B cell (primary cell): ENCODE measurements around the gene SHD. TPM values are rescaled to one million over a fixed set of nuclear protein-coding genes. Genes with fewer than 3 reads are reported as not detected.

Experiments
- ATAC-seq: fragments of 200-7000 bp; cut with Tn5 transposase; one replicate; pipeline ENCODE4 v1.10.0; 2021; ENCODE audit warnings: low read depth, mild to moderate bottlenecking, moderate number of reproducible peaks, moderate library complexity
- CTCF ChIA-PET: fragments of 350-600 bp; sonication (Branson Sonifier 250); formaldehyde crosslinking; loops from one replicate; lab custom pipeline; 2021; ENCODE audit warnings: antibody characterized with exemption, inconsistent platforms; lab: Charles Lee
- POLR2A ChIA-PET: fragments of 350-600 bp; sonication (Branson Sonifier 250); formaldehyde crosslinking; loops from one replicate; lab custom pipeline; 2021; ENCODE audit warnings: antibody characterized with exemption; lab: Charles Lee
- DNase-seq: peaks from one replicate; pipeline ENCODE4 v3.0.0; 2013
- H2AFZ ChIP-seq: 2 replicates; pipeline ENCODE4 v1.6.1; 2012; ENCODE audit warnings: mild to moderate bottlenecking, low read depth, low read length; ENCODE audit not compliant: insufficient read depth, poor library complexity, severe bottlenecking
- H3K27ac ChIP-seq, 2 donors: 1 replicate in 1 of 2; 2 replicates in 1 of 2; pipeline ENCODE4 v1.5.1; 2012 to 2013; ENCODE audit warnings: low read length in 2 of 2, mild to moderate bottlenecking in 2 of 2, moderate library complexity in 1 of 2
- H3K27me3 ChIP-seq, 4 experiments: fragments of 200-600 bp in 1 of 4; sonication (generic) in 1 of 4; replicated peaks in 1 of 4; 1 replicate in 2 of 4; 2 replicates in 2 of 4; pipeline versions ENCODE4 v1.6.1 to v1.7.0; 2013 to 2016; ENCODE audit warnings: low read length in 3 of 4, mild to moderate bottlenecking in 2 of 4, mixed read lengths in 1 of 4, moderate library complexity in 1 of 4; ENCODE audit not compliant: insufficient read depth in 4 of 4, control insufficient read depth in 3 of 4; ENCODE audit errors: control extremely low read depth in 1 of 4
- H3K36me3 ChIP-seq, 2 experiments: replicated peaks in 1 of 2; 1 replicate in 1 of 2; 2 replicates in 1 of 2; pipeline versions ENCODE4 v1.6.1 to v1.7.1; 2013; ENCODE audit warnings: low read length in 1 of 2; ENCODE audit not compliant: insufficient read depth in 2 of 2, control insufficient read depth in 1 of 2; ENCODE audit errors: control extremely low read depth in 1 of 2, extremely low read depth in 1 of 2
- H3K4me1 ChIP-seq, 2 donors: fragments of 200-600 bp in 1 of 2; sonication (generic) in 1 of 2; 1 replicate in 1 of 2; 2 replicates in 1 of 2; pipeline versions ENCODE4 v1.5.1 to v1.6.1; 2013 to 2017; ENCODE audit warnings: low read length in 2 of 2; ENCODE audit not compliant: control insufficient read depth in 2 of 2, insufficient read depth in 2 of 2
- H3K4me2 ChIP-seq: replicated peaks from 2 replicates; pipeline ENCODE3; 2012; ENCODE audit warnings: mild to moderate bottlenecking, low read depth, low read length; ENCODE audit not compliant: poor library complexity, severe bottlenecking
- H3K4me3 ChIP-seq, 5 experiments: fragments of 200-600 bp in 1 of 5; sonication (generic) in 1 of 5; 1 replicate in 3 of 5; 2 replicates in 2 of 5; pipeline versions ENCODE4 v1.5.1 to v1.7.0; 2011 to 2016; ENCODE audit warnings: low read length in 4 of 5, mild to moderate bottlenecking in 4 of 5, low read depth in 2 of 5, control low read depth in 1 of 5, moderate library complexity in 1 of 5; ENCODE audit not compliant: insufficient read depth in 1 of 5; ENCODE audit errors: control extremely low read depth in 1 of 5, extremely low read depth in 1 of 5
- H3K79me2 ChIP-seq: fragments of 200-600 bp; sonication (generic); one replicate; pipeline ENCODE4 v1.6.0; 2016; ENCODE audit warnings: low read length; ENCODE audit not compliant: control insufficient read depth, insufficient read depth
- H3K9ac ChIP-seq: fragments of 200-600 bp; sonication (generic); 2 replicates; pipeline ENCODE4 v1.6.1; 2017; ENCODE audit warnings: mild to moderate bottlenecking, low read length, moderate library complexity
- H3K9me3 ChIP-seq, 3 donors: one replicate each; pipeline versions ENCODE4 v1.6.1 to v1.7.1; 2013; ENCODE audit warnings: low read length in 2 of 3; ENCODE audit not compliant: control insufficient read depth in 2 of 3, insufficient read depth in 1 of 3; ENCODE audit errors: control extremely low read depth in 1 of 3
- H4K20me1 ChIP-seq: 2 replicates; pipeline ENCODE4 v1.6.0; 2012; ENCODE audit warnings: mild to moderate bottlenecking, low read length; ENCODE audit not compliant: insufficient read depth, control insufficient read depth, poor library complexity, severe bottlenecking
- H3K27ac Mint-ChIP-seq: one replicate; pipeline ENCODE4 v1.8.0; 2021; ENCODE audit warnings: mixed read lengths
- H3K27me3 Mint-ChIP-seq: one replicate; pipeline ENCODE4 v1.8.0; 2021; ENCODE audit warnings: mixed read lengths
- H3K4me1 Mint-ChIP-seq: one replicate; pipeline ENCODE4 v1.8.0; 2021; ENCODE audit warnings: mixed read lengths
- H3K4me3 Mint-ChIP-seq: one replicate; pipeline ENCODE4 v1.8.0; 2021; ENCODE audit warnings: mixed read lengths
- H3K9me3 Mint-ChIP-seq: one replicate; pipeline ENCODE4 v1.8.0; 2022; ENCODE audit warnings: mixed read lengths; ENCODE audit not compliant: insufficient read depth
- EZH2 ChIP-seq: IDR thresholded peaks from 2 replicates; pipeline ENCODE4 v1.6.1; 2012; ENCODE audit warnings: borderline replicate concordance, low read depth, mild to moderate bottlenecking, moderate library complexity, low read length; ENCODE audit not compliant: insufficient read depth, poor library complexity, severe bottlenecking
- WGBS: methylation state at CpG from one replicate; pipeline ENCODE4 v1.1.5; 2013; ENCODE audit warnings: missing lambda C conversion rate; ENCODE audit not compliant: insufficient coverage; 5-methylcytosine and 5-hydroxymethylcytosine counted together
- intact Hi-C: fragments of 100-400 bp; cut with micrococcal nuclease; formaldehyde crosslinking; loops from one replicate; pipeline ENCODE4 v1.10.0; 2022
- polyA plus RNA-seq: library from polyadenylated mRNA; depleted of rRNA; stranded (reverse); fragments of >200 nt; gene quantifications from 2 replicates; pipeline ENCODE4 v1.2.3, GENCODE V29; 2012
- total RNA-seq, 2 donors: library from RNA; stranded (reverse); fragments of 120-200 nt in 1 of 2; gene quantifications; 1 replicate in 1 of 2; 2 replicates in 1 of 2; pipeline versions ENCODE4 v1.2.3 to v1.2.4, GENCODE V29; 2013 to 2022
- TF ChIP-seq, protein P1 (sequence below): fragments of 200-600 bp; IDR thresholded peaks from one replicate; pipeline ENCODE4 v1.8.0; 2022; ENCODE audit warnings: antibody characterized with exemption, mild to moderate bottlenecking

The SHD gene
- total and polyA plus RNA-seq, 2 donors (not counting 1 experiment from before 2014, with no cell fraction given): 0.17 TPM; not detected in 1

- ChIA-PET CTCF (interaction anchor here (1.6 to 1.7 kb wide), 3 partner anchors 10 to 411 kb away, joined by 4 to 5 read pairs (median 5); no protein-coding TSS in a partner anchor), POLR2A (interaction anchor here (0.9 to 1.2 kb wide), 3 partner anchors 13 to 471 kb away, joined by 3 to 8 read pairs (median 3); partner anchors contain the start of genes MRPL54 and YJU2)
- Mint-ChIP-seq H3K27ac (peak overlapping the region; percentile 46), H3K27me3 (no peaks in the 10 kb centered on the region), H3K4me3 (no peak overlapping the region), H3K9me3 (no peaks in the 10 kb centered on the region), H3K4me1 (peaks cover 5% of the 10 kb centered on the region)
- peak overlapping the region; percentile 19 for H2AFZ ChIP-seq
- no peak overlapping the region for H3K4me3 ChIP-seq
- H3K27me3 ChIP-seq: no peaks in the 10 kb centered on the region
- H3K36me3 ChIP-seq: no peaks in the 10 kb centered on the region
- no peaks in the 10 kb centered on the region for H4K20me1 ChIP-seq
- peak overlapping the region; percentile 44 for H3K4me2 ChIP-seq
- peaks cover 19 to 25% of the 10 kb centered on the region in 2 donors for H3K4me1 ChIP-seq
- intact Hi-C loops: no loop called here
- no peak overlapping the region for H3K9ac ChIP-seq
- H3K9me3 ChIP-seq: no peaks in the 10 kb centered on the region
- peaks cover 5% of the 10 kb centered on the region for H3K79me2 ChIP-seq
- WGBS: 48% methylated on average over 9 of the region's 11 CpGs
- no peak overlapping the region for H3K27ac ChIP-seq
- ATAC-seq: no peak
- peak; percentile 71 for DNase-seq
- TF ChIP-seq, protein P1, sequence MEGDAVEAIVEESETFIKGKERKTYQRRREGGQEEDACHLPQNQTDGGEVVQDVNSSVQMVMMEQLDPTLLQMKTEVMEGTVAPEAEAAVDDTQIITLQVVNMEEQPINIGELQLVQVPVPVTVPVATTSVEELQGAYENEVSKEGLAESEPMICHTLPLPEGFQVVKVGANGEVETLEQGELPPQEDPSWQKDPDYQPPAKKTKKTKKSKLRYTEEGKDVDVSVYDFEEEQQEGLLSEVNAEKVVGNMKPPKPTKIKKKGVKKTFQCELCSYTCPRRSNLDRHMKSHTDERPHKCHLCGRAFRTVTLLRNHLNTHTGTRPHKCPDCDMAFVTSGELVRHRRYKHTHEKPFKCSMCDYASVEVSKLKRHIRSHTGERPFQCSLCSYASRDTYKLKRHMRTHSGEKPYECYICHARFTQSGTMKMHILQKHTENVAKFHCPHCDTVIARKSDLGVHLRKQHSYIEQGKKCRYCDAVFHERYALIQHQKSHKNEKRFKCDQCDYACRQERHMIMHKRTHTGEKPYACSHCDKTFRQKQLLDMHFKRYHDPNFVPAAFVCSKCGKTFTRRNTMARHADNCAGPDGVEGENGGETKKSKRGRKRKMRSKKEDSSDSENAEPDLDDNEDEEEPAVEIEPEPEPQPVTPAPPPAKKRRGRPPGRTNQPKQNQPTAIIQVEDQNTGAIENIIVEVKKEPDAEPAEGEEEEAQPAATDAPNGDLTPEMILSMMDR: peak; percentile 72
- no peak for TF ChIP-seq EZH2
Measured at GRCh38 chr19:4233282-4233853, 45.7 kb upstream of the SHD start.

DNA sequence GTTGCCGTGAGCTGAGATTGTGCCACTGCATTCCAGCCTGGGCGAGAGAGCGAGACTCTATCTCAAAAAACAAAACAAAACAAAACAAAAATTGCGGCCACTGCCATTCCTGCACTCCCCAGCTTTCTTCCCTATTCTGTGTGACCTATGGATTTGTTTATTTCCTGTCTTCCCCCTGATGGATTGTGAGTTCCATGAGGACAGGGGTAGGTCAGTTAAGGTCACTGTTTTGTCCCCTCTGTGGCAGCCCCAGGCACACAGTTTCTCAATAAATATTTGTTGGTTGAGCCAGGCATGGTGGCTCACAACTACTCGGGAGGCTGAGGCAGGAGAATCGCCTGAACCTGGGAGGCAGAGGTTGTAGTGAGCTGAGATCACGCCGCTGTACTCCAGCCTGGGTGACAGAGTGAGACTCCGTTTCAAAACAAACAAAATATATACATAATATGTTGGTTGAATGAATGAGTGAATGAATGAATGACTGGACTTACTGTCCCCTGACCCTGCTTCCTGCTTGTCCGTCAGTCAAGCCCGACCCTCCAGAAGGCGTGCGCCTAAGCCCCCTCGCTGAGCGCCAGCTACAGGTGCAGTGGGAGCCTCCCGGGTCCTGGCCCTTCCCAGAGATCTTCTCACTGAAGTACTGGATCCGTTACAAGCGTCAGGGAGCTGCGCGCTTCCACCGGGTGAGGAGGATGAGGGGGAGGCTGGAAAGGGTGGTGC is 44.8 kb upstream of the SHD start:
- Histone ChIP-seq H3K9me3 (no peaks in the 10 kb centered on the region), H3K4me3 (no peak overlapping the region), H3K36me3 (no peaks in the 10 kb centered on the region), H3K27ac (no peak overlapping the region), H2AFZ (no peak overlapping the region), H3K79me2 (no peaks in the 10 kb centered on the region), H3K27me3 (no peaks in the 10 kb centered on the region), H4K20me1 (no peaks in the 10 kb centered on the region), H3K9ac (no peak overlapping the region), H3K4me1 (peaks cover 10 to 16% of the 10 kb centered on the region in 2 donors), H3K4me2 (no peak overlapping the region)
- ChIA-PET CTCF (interaction anchor here (1.6 to 1.7 kb wide), 2 partner anchors 291 to 412 kb away, joined by 5 read pairs; no protein-coding TSS in a partner anchor), POLR2A (interaction anchor here (1.0 kb wide), 1 partner anchor 471 kb away, joined by 3 read pairs; the partner anchor contains the start of gene MRPL54)
- Mint-ChIP-seq H3K9me3 (no peaks in the 10 kb centered on the region), H3K27me3 (no peaks in the 10 kb centered on the region), H3K4me1 (peaks cover 5% of the 10 kb centered on the region), H3K27ac (no peak overlapping the region), H3K4me3 (no peak overlapping the region)
- intact Hi-C loops: no loop called here
- ATAC-seq: no peak
- 85% methylated on average over 12 of the region's 21 CpGs for WGBS
- no peak for DNase-seq
- TF ChIP-seq, protein P1: no peak
- TF ChIP-seq EZH2: no peak
